Measurements from ENCODE around the gene NTMT2. TPM values are rescaled to one million over a fixed set of nuclear protein-coding genes. Genes with fewer than 3 reads are reported as not detected.

NTMT2 gene
- total RNA-seq, 1 experiment from 2014 or later: not detected

GRCh38 chr1:170204121-170204520, 58.4 kb downstream of the NTMT2 start:
- no peak overlapping the region for H2AFZ ChIP-seq
- H4K20me1 ChIP-seq (ENCODE audit: insufficient read depth): no peaks in the 10 kb centered on the region
- POLR2A ChIA-PET (ENCODE audit: unreplicated experiment): no interaction called here
- no peak for DNase-seq
- no peaks in the 10 kb centered on the region for H3K9me3 ChIP-seq (ENCODE audit: insufficient read depth, low read depth)
- CTCF ChIA-PET: no interaction called here
- no peak overlapping the region for H3K27ac ChIP-seq
- no TSS peak for BruUV-seq (replicated peaks)
- no peaks in the 10 kb centered on the region for H3K4me1 ChIP-seq (replicated peaks; ENCODE audit: insufficient read depth)
- H3F3A ChIP-seq (ENCODE audit: insufficient read depth, low read depth): no peaks in the 10 kb centered on the region
- H3K4me2 ChIP-seq: no peak overlapping the region
- H3K27me3 ChIP-seq (ENCODE audit: insufficient read depth, low read depth): no peaks in the 10 kb centered on the region
- no peaks in the 10 kb centered on the region for H3K9me2 ChIP-seq (ENCODE audit: insufficient read depth)
- TF ChIP-seq CTCF (conservative IDR thresholded peaks at IDR 0.05): no peak
- TF ChIP-seq EZH2 (IDR thresholded peaks at IDR 0.05; ENCODE audit: low read depth): no peak
- H3K79me2 ChIP-seq (ENCODE audit: low read depth): no peaks in the 10 kb centered on the region
- no peak overlapping the region for H3K4me3 ChIP-seq
- no peaks in the 10 kb centered on the region for H3K36me3 ChIP-seq (ENCODE audit: low read depth)
- intact Hi-C loops (cut with micrococcal nuclease; ENCODE audit: unreplicated experiment): no loop called here

GRCh38 chr1:170205301-170205700, 59.5 kb downstream of the NTMT2 start:
- no peaks in the 10 kb centered on the region for H3K9me3 ChIP-seq (ENCODE audit: insufficient read depth, low read depth)
- H3K9me2 ChIP-seq (ENCODE audit: insufficient read depth): no peaks in the 10 kb centered on the region
- H3K36me3 ChIP-seq (ENCODE audit: low read depth): no peaks in the 10 kb centered on the region
- TF ChIP-seq EZH2 (IDR thresholded peaks at IDR 0.05; ENCODE audit: low read depth) (no peak), CTCF (conservative IDR thresholded peaks at IDR 0.05) (no peak)
- H3K4me2 ChIP-seq: no peak overlapping the region
- H4K20me1 ChIP-seq (ENCODE audit: insufficient read depth): no peaks in the 10 kb centered on the region
- no peaks in the 10 kb centered on the region for H3F3A ChIP-seq (ENCODE audit: insufficient read depth, low read depth)
- intact Hi-C loops (cut with micrococcal nuclease; ENCODE audit: unreplicated experiment): no loop called here
- POLR2A ChIA-PET (ENCODE audit: unreplicated experiment): no interaction called here
- DNase-seq: no peak
- CTCF ChIA-PET: no interaction called here
- H3K27me3 ChIP-seq (ENCODE audit: insufficient read depth, low read depth): no peaks in the 10 kb centered on the region
- H2AFZ ChIP-seq: no peak overlapping the region
- no peak overlapping the region for H3K4me3 ChIP-seq
- no peaks in the 10 kb centered on the region for H3K79me2 ChIP-seq (ENCODE audit: low read depth)
- H3K27ac ChIP-seq: no peak overlapping the region
- BruUV-seq (replicated peaks): no TSS peak
- no peaks in the 10 kb centered on the region for H3K4me1 ChIP-seq (replicated peaks; ENCODE audit: insufficient read depth)

GRCh38 chr1:170209125-170209524, 63.4 kb downstream of the NTMT2 start:
- H3K9me2 ChIP-seq (ENCODE audit: insufficient read depth): peaks cover 5% of the 10 kb centered on the region; the same call in 1 of the 2 replicates
- no peak for DNase-seq
- intact Hi-C loops (cut with micrococcal nuclease; ENCODE audit: unreplicated experiment): no loop called here
- ChIA-PET CTCF (no interaction called here), POLR2A (ENCODE audit: unreplicated experiment) (no interaction called here)
- no peaks in the 10 kb centered on the region for H3K36me3 ChIP-seq (ENCODE audit: low read depth)
- no peaks in the 10 kb centered on the region for H3K9me3 ChIP-seq (ENCODE audit: insufficient read depth, low read depth)
- H4K20me1 ChIP-seq (ENCODE audit: insufficient read depth): no peaks in the 10 kb centered on the region
- no peaks in the 10 kb centered on the region for H3K79me2 ChIP-seq (ENCODE audit: low read depth)
- no TSS peak for BruUV-seq (replicated peaks)
- no peak overlapping the region for H2AFZ ChIP-seq
- H3K27me3 ChIP-seq (ENCODE audit: insufficient read depth, low read depth): 0 out of 2 replicates have a peak, but pooled peaks cover 12% of the 10 kb centered on the region
- no peak overlapping the region for H3K27ac ChIP-seq
- no peaks in the 10 kb centered on the region for H3K4me1 ChIP-seq (replicated peaks; ENCODE audit: insufficient read depth)
- H3K4me2 ChIP-seq: no peak overlapping the region
- H3F3A ChIP-seq (ENCODE audit: insufficient read depth, low read depth): no peaks in the 10 kb centered on the region
- no peak for TF ChIP-seq EZH2 (IDR thresholded peaks at IDR 0.05; ENCODE audit: low read depth)
- TF ChIP-seq CTCF (conservative IDR thresholded peaks at IDR 0.05): no peak
- H3K4me3 ChIP-seq: no peak overlapping the region

All from PC-9 (cell line).